GM23338 (cell line): Measurements from ENCODE around the gene FGF2. TPM values are rescaled to one million over a fixed set of nuclear protein-coding genes. Genes with fewer than 3 reads are reported as not detected.

Source experiments
- ATAC-seq: fragments of 200-7000 bp; cut with Tn5 transposase; 3 replicates; pipeline ENCODE4 v1.9.1; 2020
- DNase-seq: peaks from one replicate; pipeline ENCODE4 v3.0.0-alpha.2; 2015; ENCODE audit warnings: low spot score
- H2AFZ ChIP-seq: fragments of 200-600 bp; sonication (generic); 2 replicates; pipeline ENCODE4 v1.8.0; 2016; ENCODE audit warnings: antibody characterized with exemption, mild to moderate bottlenecking, moderate library complexity
- H3F3A ChIP-seq: fragments of 200-600 bp; sonication (generic); replicated peaks from 2 replicates; pipeline ENCODE4 v1.8.0; 2017; ENCODE audit warnings: antibody characterized with exemption, mixed run types, low read depth
- H3K27ac ChIP-seq: fragments of 200-600 bp; sonication (generic); 2 replicates; pipeline ENCODE4 v1.6.1; 2016; ENCODE audit warnings: low read depth
- H3K27me3 ChIP-seq: fragments of 200-600 bp; sonication (generic); 2 replicates; pipeline ENCODE4 v1.8.0; 2016; ENCODE audit warnings: mild to moderate bottlenecking, mixed run types, moderate library complexity; ENCODE audit not compliant: insufficient read depth
- H3K36me3 ChIP-seq: fragments of 200-600 bp; sonication (generic); 2 replicates; pipeline ENCODE4 v1.8.0; 2016; ENCODE audit warnings: mild to moderate bottlenecking; ENCODE audit not compliant: insufficient read depth
- H3K4me1 ChIP-seq: fragments of 200-600 bp; sonication (generic); 2 replicates; pipeline ENCODE4 v1.8.0; 2016; ENCODE audit warnings: mild to moderate bottlenecking, moderate library complexity; ENCODE audit not compliant: insufficient read depth
- H3K4me2 ChIP-seq: fragments of 200-600 bp; sonication (generic); 2 replicates; pipeline ENCODE4 v1.7.1; 2017; ENCODE audit warnings: mixed run types
- H3K4me3 ChIP-seq: fragments of 200-600 bp; sonication (generic); 2 replicates; pipeline ENCODE4 v1.6.1; 2016; ENCODE audit warnings: mixed run types
- H3K79me2 ChIP-seq: fragments of 200-600 bp; sonication (generic); replicated peaks from 2 replicates; pipeline ENCODE4 v1.8.0; 2017; ENCODE audit warnings: mild to moderate bottlenecking; ENCODE audit not compliant: insufficient read depth
- H3K9me2 ChIP-seq: fragments of 200-600 bp; sonication (generic); 2 replicates; pipeline ENCODE4 v1.8.0; 2017; ENCODE audit not compliant: insufficient read depth
- H4K20me1 ChIP-seq: fragments of 200-600 bp; sonication (generic); replicated peaks from 2 replicates; pipeline ENCODE4 v1.8.0; 2017; ENCODE audit warnings: mild to moderate bottlenecking; ENCODE audit not compliant: insufficient read depth
- H3K27ac Mint-ChIP-seq: 2 replicates; pipeline ENCODE4 v1.8.0; 2020; ENCODE audit warnings: inconsistent platforms, mild to moderate bottlenecking, moderate library complexity, mixed read lengths
- H3K27me3 Mint-ChIP-seq: 3 replicates; pipeline ENCODE4 v1.8.0; 2022; ENCODE audit warnings: low read depth, mild to moderate bottlenecking, moderate library complexity, mixed read lengths, inconsistent platforms; ENCODE audit not compliant: insufficient read depth, poor library complexity
- H3K36me3 Mint-ChIP-seq: 3 replicates; pipeline ENCODE4 v1.8.0; 2021; ENCODE audit warnings: low read depth, mild to moderate bottlenecking, inconsistent platforms, moderate library complexity, mixed read lengths
- H3K4me1 Mint-ChIP-seq: 3 replicates; pipeline ENCODE4 v1.8.0; 2020; ENCODE audit warnings: mild to moderate bottlenecking, inconsistent platforms, mixed read lengths
- H3K4me3 Mint-ChIP-seq: 3 replicates; pipeline ENCODE4 v1.8.0; 2021; ENCODE audit warnings: moderate library complexity, mild to moderate bottlenecking, inconsistent platforms, mixed read lengths
- H3K9me3 Mint-ChIP-seq: 3 replicates; pipeline ENCODE4 v1.8.0; 2020; ENCODE audit warnings: moderate library complexity, mild to moderate bottlenecking, inconsistent platforms, mixed read lengths
- CREB1 ChIP-seq: fragments of 250-450 bp; sonication (Bioruptor Pico); IDR thresholded peaks from 2 replicates; pipeline ENCODE4 v1.5.0; 2020; ENCODE audit warnings: low read depth, mild to moderate bottlenecking, moderate library complexity
- CTCF ChIP-seq, 2 experiments: fragments of 200-600 bp in 1 of 2; sonication (generic) in 1 of 2; conservative IDR thresholded peaks; 2 replicates each; pipeline versions ENCODE4 v1.5.1 to v1.6.1; 2016 to 2017; ENCODE audit warnings: antibody characterized with exemption in 2 of 2, low read depth in 2 of 2, mild to moderate bottlenecking in 2 of 2, moderate library complexity in 1 of 2
- ETS1 ChIP-seq: IDR thresholded peaks from 2 replicates; pipeline ENCODE4 v1.6.1; 2016; ENCODE audit warnings: antibody characterized with exemption
- EZH2 ChIP-seq: fragments of 200-600 bp; sonication (generic); IDR thresholded peaks from one replicate; pipeline ENCODE4 v1.8.0; 2017; ENCODE audit warnings: antibody characterized with exemption, mild to moderate bottlenecking, low read depth; ENCODE audit not compliant: unreplicated experiment
- EZH2phosphoT487 ChIP-seq: fragments of 200-600 bp; sonication (generic); IDR thresholded peaks from one replicate; pipeline ENCODE4 v1.8.1; 2018; ENCODE audit warnings: antibody characterized with exemption; ENCODE audit not compliant: unreplicated experiment
- JUNB ChIP-seq: IDR thresholded peaks from one replicate; pipeline ENCODE4 v1.6.1; 2016; ENCODE audit warnings: antibody characterized with exemption; ENCODE audit not compliant: unreplicated experiment
- POLR2AphosphoS5 ChIP-seq: IDR thresholded peaks from 2 replicates; pipeline ENCODE4 v1.6.1; 2016; ENCODE audit warnings: antibody characterized with exemption, low read depth
- REST ChIP-seq: IDR thresholded peaks from one replicate; pipeline ENCODE4 v1.6.1; 2018; ENCODE audit warnings: antibody characterized with exemption; ENCODE audit not compliant: unreplicated experiment
- STAT1 ChIP-seq: IDR thresholded peaks from one replicate; pipeline ENCODE4 v1.6.1; 2016; ENCODE audit warnings: antibody characterized with exemption; ENCODE audit not compliant: unreplicated experiment
- ZNF114 ChIP-seq: fragments of 250-450 bp; sonication (Bioruptor Pico); IDR thresholded peaks from 2 replicates; pipeline ENCODE4 v1.5.0; 2020; ENCODE audit warnings: mild to moderate bottlenecking, moderate library complexity
- ZNF331 ChIP-seq: fragments of 250-450 bp; sonication (Bioruptor Pico); IDR thresholded peaks from 2 replicates; pipeline ENCODE4 v1.5.0; 2020; ENCODE audit warnings: low read depth, mild to moderate bottlenecking, moderate library complexity
- polyA plus RNA-seq: library from polyadenylated mRNA; unstranded; fragments of >200 nt; fragmentation: Nextera tagmentation; extraction: Ambion mirVana; gene quantifications from 2 replicates; pipeline ENCODE4 v1.2.1, GENCODE V29; 2016
- total RNA-seq: library from RNA; depleted of rRNA; stranded (reverse); fragments of >200 nt; shearing (Covaris generic); gene quantifications from 2 replicates; pipeline ENCODE4 v1.2.3, GENCODE V29; 2014

FGF2 gene
- total and polyA plus RNA-seq, 2 experiments from 2014 or later: 28.3 to 84.4 TPM

GRCh38 chr4:122903766-122904288, 77.2 kb downstream of the FGF2 start:
- H3K4me2 ChIP-seq: peak overlapping the region; percentile 13; the same call in 1 of the 2 replicates

GRCh38 chr4:122906859-122907305, 80.3 kb downstream of the FGF2 start:
- Histone ChIP-seq H2AFZ (no peak overlapping the region), H4K20me1 (no peaks in the 10 kb centered on the region), H3K27ac (no peak overlapping the region), H3K4me3 (no peak overlapping the region), H3K4me1 (peaks cover 17% of the 10 kb centered on the region), H3F3A (no peaks in the 10 kb centered on the region; the same call in 1 of the 2 replicates), H3K9me2 (no peaks in the 10 kb centered on the region), H3K79me2 (no peaks in the 10 kb centered on the region), H3K36me3 (no peaks in the 10 kb centered on the region), H3K27me3 (no peaks in the 10 kb centered on the region), H3K4me2 (no peak overlapping the region)
- peaks cover 4% of the 10 kb centered on the region; the same call in 1 of the 3 replicates for H3K36me3 Mint-ChIP-seq
- TF ChIP-seq CTCF (conservative IDR thresholded peaks at IDR 0.05; ENCODE audit: low read depth in 2 of 2) (no peak), REST (no peak), JUNB (no peak), POLR2AphosphoS5 (no peak), ZNF114 (CRISPR knock-in tag) (no peak), STAT1 (no peak), EZH2 (no peak), EZH2phosphoT487 (no peak)
- H3K9me3 Mint-ChIP-seq: no peaks in the 10 kb centered on the region
- DNase-seq (no peak), ATAC-seq (no peak)
- H3K27ac Mint-ChIP-seq: no peak overlapping the region
- peaks cover 10% of the 10 kb centered on the region for H3K27me3 Mint-ChIP-seq
- peaks cover 27% of the 10 kb centered on the region; the same call in 2 of the 3 replicates for H3K4me1 Mint-ChIP-seq
- no peak overlapping the region for H3K4me3 Mint-ChIP-seq

More at GRCh38 chr4:122903766-122904288, 77.2 kb downstream of the FGF2 start:
- peaks cover 4% of the 10 kb centered on the region; the same call in 1 of the 2 replicates for H3F3A ChIP-seq
- no peaks in the 10 kb centered on the region for H4K20me1 ChIP-seq
- H3K4me3 ChIP-seq: peak overlapping the region; percentile 18; the same call in 1 of the 2 replicates
- Mint-ChIP-seq H3K4me1 (peaks cover 42% of the 10 kb centered on the region), H3K4me3 (no peak overlapping the region; the same call in 2 of the 3 replicates), H3K27ac (peak overlapping the region; percentile 67), H3K36me3 (peaks cover 18% of the 10 kb centered on the region; the same call in 2 of the 3 replicates), H3K9me3 (peaks cover 12% of the 10 kb centered on the region; the same call in 1 of the 3 replicates), H3K27me3 (peaks cover 12% of the 10 kb centered on the region)
- no peaks in the 10 kb centered on the region for H3K27me3 ChIP-seq
- H3K79me2 ChIP-seq: no peaks in the 10 kb centered on the region
- no peaks in the 10 kb centered on the region for H3K36me3 ChIP-seq
- DNase-seq (no peak), ATAC-seq (peak; percentile 10)
- TF ChIP-seq CREB1 (no peak), JUNB (no peak), EZH2 (no peak), POLR2AphosphoS5 (no peak), ZNF114 (CRISPR knock-in tag) (no peak), ETS1 (no peak), EZH2phosphoT487 (no peak), ZNF331 (CRISPR knock-in tag) (no peak), STAT1 (no peak)
- peaks cover 26% of the 10 kb centered on the region; the same call in 1 of the 2 replicates for H3K4me1 ChIP-seq
- peak overlapping the region; percentile 71 for H3K27ac ChIP-seq
- no peaks in the 10 kb centered on the region for H3K9me2 ChIP-seq
- no peak overlapping the region for H2AFZ ChIP-seq
